Upper lobe of left lung (tissue), 6 donors: ENCODE measurements around the gene SPOCK2. TPM values are rescaled to one million over a fixed set of nuclear protein-coding genes. Genes with fewer than 3 reads are reported as not detected.
"Not testable (repeated sequence)": the region's sequence is repeated elsewhere in the genome, so short reads cannot be mapped to it uniquely, and the experiment has no call there.

Source experiments
- ATAC-seq, 2 donors: fragments of 200-7000 bp; cut with Tn5 transposase; one replicate each; pipeline ENCODE4 v1.9.1; 2022; ENCODE audit warnings: mild to moderate bottlenecking in 2 of 2, moderate library complexity in 2 of 2; ENCODE audit not compliant: low FRiP score in 2 of 2
- DNase-seq, 2 donors: peaks; one replicate each; pipeline ENCODE4 v3.0.0-alpha.2; 2019 to 2020
- H3K27ac ChIP-seq, 4 donors: fragments of 200-600 bp; sonication (generic); one replicate each; pipeline ENCODE4 v1.5.1; 2016 to 2019
- H3K27me3 ChIP-seq, 4 donors: fragments of 200-600 bp; sonication (generic); one replicate each; pipeline ENCODE4 v1.5.1; 2017 to 2019
- H3K36me3 ChIP-seq, 4 donors: fragments of 200-600 bp; sonication (generic); one replicate each; pipeline ENCODE4 v1.5.1; 2016 to 2019
- H3K4me1 ChIP-seq, 4 donors: fragments of 200-600 bp; sonication (generic); one replicate each; pipeline ENCODE4 v1.5.1; 2018 to 2019
- H3K4me3 ChIP-seq, 4 donors: fragments of 200-600 bp; sonication (generic); one replicate each; pipeline ENCODE4 v1.5.1; 2017 to 2019; ENCODE audit warnings: mild to moderate bottlenecking in 2 of 4, moderate library complexity in 1 of 4
- H3K9me3 ChIP-seq, 4 donors: fragments of 200-600 bp; sonication (generic); one replicate each; pipeline ENCODE4 v1.5.1; 2018 to 2019
- EP300 ChIP-seq, 4 donors: sonication (generic); formaldehyde crosslinking; IDR thresholded peaks; one replicate each; pipeline ENCODE4 v1.5.1; 2017; ENCODE audit warnings: antibody characterized with exemption in 4 of 4, control low read depth in 2 of 4
- POLR2A ChIP-seq, 4 donors: fragments of 450-650 bp; IDR thresholded peaks; one replicate each; pipeline ENCODE4 v1.5.1; 2016 to 2017; ENCODE audit warnings: antibody characterized with exemption in 4 of 4, mild to moderate bottlenecking in 2 of 4
- POLR2AphosphoS5 ChIP-seq, 2 donors: sonication (generic); formaldehyde crosslinking; IDR thresholded peaks; one replicate each; pipeline ENCODE4 v1.5.1; 2017; ENCODE audit warnings: antibody characterized with exemption in 2 of 2
- WGBS, 2 donors: methylation state at CpG; one replicate each; pipeline ENCODE4 v1.1.5; 2017 to 2018; 5-methylcytosine and 5-hydroxymethylcytosine counted together
- total RNA-seq, 6 donors: library from RNA; depleted of rRNA in 4 of 6; stranded (reverse); fragments of >200 nt in 4 of 6; gene quantifications; one replicate each; pipeline versions ENCODE4 v1.1.0 to v1.2.1, GENCODE V29; 2016 to 2021
- TF ChIP-seq, protein P1 (sequence below), 6 experiments: fragments of 450-650 bp in 4 of 6; fragments of 200-600 bp in 2 of 6; sonication (generic) in 2 of 6; IDR thresholded peaks; one replicate each; pipeline ENCODE4 v1.5.1; 2016 to 2019; ENCODE audit warnings: antibody characterized with exemption in 6 of 6
- donor health status: DM: no; HTN: no; CAD: no; lungs with moderate emphysema.
- donor health status: DM: no; HTN: yes; CAD: no; lungs with severe emphysema.

The SPOCK2 gene
- total RNA-seq, 6 donors from 2014 or later = 62.9 to 532 (median 159) TPM

DNA sequence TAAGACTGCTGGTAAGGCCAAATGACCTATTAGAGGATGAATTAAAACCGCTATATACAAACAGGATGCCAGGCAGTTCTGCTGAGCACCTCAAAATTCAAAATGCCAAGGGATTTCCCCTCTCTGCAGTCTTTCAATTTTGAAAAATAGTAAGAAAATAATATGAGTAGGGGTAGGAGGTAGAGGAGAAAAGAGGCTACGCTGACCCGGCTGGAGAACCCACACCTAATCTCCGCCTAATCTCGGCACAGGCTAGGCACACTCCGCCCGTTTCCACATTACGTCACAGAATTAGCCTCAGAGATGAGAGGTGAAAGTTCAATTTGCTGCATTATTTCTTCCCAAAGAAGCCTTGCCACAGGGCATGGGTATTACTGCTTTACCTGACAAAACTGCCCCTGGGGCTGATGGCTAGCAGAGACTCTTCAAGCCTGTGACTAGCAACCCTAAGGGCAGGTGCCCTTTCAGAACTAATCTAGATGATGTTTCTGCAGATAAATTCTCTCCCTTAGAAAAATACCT, 21.3 kb upstream of the SPOCK2 start:
- Histone ChIP-seq H3K9me3 (no peaks in the 10 kb centered on the region), H3K4me1 (peaks cover 0 to 9% (median 3%) of the 10 kb centered on the region in 4 donors), H3K36me3 (peaks cover 0 to 4% (median 0%) of the 10 kb centered on the region in 4 donors), H3K4me3 (no peak overlapping the region), H3K27ac (peak overlapping the region in 2 of 4 donors; percentile 18 to 30), H3K27me3 (no peaks in the 10 kb centered on the region)
- TF ChIP-seq POLR2AphosphoS5 (IDR thresholded peaks at IDR 0.05) = no peak
- TF ChIP-seq POLR2A (IDR thresholded peaks at IDR 0.05) = no peak
- TF ChIP-seq, protein P1, sequence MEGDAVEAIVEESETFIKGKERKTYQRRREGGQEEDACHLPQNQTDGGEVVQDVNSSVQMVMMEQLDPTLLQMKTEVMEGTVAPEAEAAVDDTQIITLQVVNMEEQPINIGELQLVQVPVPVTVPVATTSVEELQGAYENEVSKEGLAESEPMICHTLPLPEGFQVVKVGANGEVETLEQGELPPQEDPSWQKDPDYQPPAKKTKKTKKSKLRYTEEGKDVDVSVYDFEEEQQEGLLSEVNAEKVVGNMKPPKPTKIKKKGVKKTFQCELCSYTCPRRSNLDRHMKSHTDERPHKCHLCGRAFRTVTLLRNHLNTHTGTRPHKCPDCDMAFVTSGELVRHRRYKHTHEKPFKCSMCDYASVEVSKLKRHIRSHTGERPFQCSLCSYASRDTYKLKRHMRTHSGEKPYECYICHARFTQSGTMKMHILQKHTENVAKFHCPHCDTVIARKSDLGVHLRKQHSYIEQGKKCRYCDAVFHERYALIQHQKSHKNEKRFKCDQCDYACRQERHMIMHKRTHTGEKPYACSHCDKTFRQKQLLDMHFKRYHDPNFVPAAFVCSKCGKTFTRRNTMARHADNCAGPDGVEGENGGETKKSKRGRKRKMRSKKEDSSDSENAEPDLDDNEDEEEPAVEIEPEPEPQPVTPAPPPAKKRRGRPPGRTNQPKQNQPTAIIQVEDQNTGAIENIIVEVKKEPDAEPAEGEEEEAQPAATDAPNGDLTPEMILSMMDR (IDR thresholded peaks at IDR 0.05) = no peak
- no peak for TF ChIP-seq EP300 (IDR thresholded peaks at IDR 0.05)
- no peak for DNase-seq
- no peak for ATAC-seq
- 77 to 81% methylated on average over 8 of the region's 8 CpGs for WGBS, 2 donors

DNA sequence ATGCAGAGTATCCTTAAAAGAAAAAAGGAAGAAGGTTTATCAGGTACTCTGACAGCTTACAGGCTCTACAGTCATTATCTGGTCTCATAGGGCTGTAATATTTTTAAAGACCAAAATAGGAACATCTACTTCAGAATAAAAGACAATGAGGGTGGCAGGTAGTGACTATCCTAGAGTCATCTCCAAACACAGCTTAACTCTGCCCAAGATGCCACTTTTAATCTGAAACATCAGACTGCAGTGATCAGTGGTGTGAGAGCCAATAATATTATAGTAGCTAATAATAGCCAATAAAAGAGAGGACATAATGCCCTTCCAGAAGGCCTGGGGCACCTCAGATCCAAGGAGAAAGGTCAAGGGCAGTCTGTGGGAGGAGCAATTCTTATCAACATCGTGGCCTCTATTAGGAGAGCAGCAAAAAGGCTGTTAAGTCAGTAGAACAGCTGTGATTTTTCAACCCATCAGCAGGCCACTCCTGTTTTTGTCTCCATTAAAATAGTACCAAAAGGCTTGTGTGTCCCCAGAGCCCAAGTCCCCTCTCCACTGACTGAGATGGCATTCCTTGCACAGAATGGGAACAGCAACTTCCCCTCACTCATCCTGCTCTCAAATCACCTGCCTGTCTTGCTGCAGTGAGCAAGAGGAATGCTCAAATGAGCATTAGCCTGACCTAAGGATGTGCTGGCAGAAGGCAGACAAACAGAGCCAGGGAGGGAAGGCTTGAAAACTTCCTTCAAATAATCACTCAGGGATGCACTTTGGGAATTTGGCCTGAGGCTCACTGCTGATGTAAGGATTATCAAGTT, 20.7 kb upstream of the SPOCK2 start:
- TF ChIP-seq POLR2A (IDR thresholded peaks at IDR 0.05) (no peak), POLR2AphosphoS5 (IDR thresholded peaks at IDR 0.05) (no peak), EP300 (IDR thresholded peaks at IDR 0.05) (no peak)
- TF ChIP-seq, protein P1 (IDR thresholded peaks at IDR 0.05) = no peak
- peaks cover 0 to 9% (median 3%) of the 10 kb centered on the region in 4 donors for H3K4me1 ChIP-seq
- H3K9me3 ChIP-seq = no peaks in the 10 kb centered on the region
- H3K36me3 ChIP-seq = peaks cover 0 to 4% (median 0%) of the 10 kb centered on the region in 4 donors
- DNase-seq (no peak), ATAC-seq (no peak)
- H3K27me3 ChIP-seq = no peaks in the 10 kb centered on the region
- WGBS, 2 donors = 36 to 38% methylated on average over 1 of the region's 1 CpG
- H3K27ac ChIP-seq = peak overlapping the region in 3 of 4 donors; percentile 18 to 33 (median 30)
- no peak overlapping the region for H3K4me3 ChIP-seq

DNA sequence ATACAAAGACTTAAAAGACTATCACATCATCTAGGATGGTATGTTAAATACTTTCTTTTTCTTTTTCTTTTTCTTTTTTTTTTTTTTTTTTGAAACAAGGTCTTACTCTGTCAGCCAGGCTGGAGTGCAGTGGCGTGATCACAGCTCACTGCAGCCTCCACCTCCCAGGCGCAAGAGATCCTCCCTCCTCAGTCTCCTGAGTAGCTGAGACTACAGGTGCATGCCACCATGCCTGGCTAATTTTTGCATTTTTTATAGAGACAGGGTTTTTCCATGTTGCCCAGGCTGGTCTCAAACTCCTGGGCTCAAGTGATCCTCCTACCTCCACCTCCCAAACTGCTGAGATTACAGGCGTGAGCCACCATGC, 19.6 kb upstream of the SPOCK2 start:
- H3K4me1 ChIP-seq, ATAC-seq, H3K4me3 ChIP-seq, DNase-seq, H3K36me3 ChIP-seq, H3K27me3 ChIP-seq, H3K9me3 ChIP-seq: not testable (repeated sequence)
- WGBS, 2 donors = 90 to 96% methylated on average over 3 of the region's 3 CpGs
- peak overlapping the region in 1 of 4 donors; percentile 10 for H3K27ac ChIP-seq

DNA sequence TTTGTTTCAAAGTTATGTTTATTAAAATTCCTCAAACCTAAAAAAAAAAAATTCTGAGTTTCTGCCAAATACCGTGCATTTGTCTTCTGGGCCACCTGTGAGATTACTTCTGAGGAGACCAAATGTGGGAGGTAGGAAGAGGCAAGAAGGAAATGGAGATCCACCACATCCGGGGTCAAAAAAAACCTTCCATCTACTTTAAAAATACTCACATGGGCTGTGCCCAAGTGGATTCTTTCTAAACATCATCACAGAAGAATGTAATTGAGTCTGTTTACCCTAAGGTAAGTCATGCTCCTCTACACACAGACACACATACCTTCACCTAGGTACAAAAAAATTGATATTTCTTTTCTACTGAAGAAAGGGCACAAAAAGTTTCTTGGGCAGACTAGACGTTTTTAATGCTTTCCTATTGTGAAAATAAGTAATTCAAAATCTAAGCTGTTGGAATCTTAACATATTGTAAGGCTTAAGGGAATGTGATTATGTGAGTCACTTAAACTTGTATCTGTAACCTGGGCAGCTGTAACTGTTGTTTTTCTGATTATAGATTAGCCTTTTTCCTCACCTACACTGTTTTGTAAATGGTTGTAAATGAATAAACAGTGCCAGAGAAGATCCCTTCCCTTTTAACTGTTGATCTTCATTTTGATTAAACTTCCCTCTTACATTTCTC, 19.1 kb upstream of the SPOCK2 start:
- TF ChIP-seq, protein P1 (IDR thresholded peaks at IDR 0.05) = no peak
- TF ChIP-seq POLR2A (IDR thresholded peaks at IDR 0.05) (no peak), POLR2AphosphoS5 (IDR thresholded peaks at IDR 0.05) (no peak), EP300 (IDR thresholded peaks at IDR 0.05) (no peak)
- no peaks in the 10 kb centered on the region for H3K27me3 ChIP-seq
- ATAC-seq = no peak
- H3K9me3 ChIP-seq = no peaks in the 10 kb centered on the region
- DNase-seq = no peak
- H3K27ac ChIP-seq = peak overlapping the region in 2 of 4 donors; percentile 10 to 27
- peaks cover 0 to 8% (median 0%) of the 10 kb centered on the region in 4 donors for H3K36me3 ChIP-seq
- 58 to 65% methylated on average over 3 of the region's 3 CpGs for WGBS, 2 donors
- no peak overlapping the region for H3K4me3 ChIP-seq
- peaks cover 0 to 9% (median 0%) of the 10 kb centered on the region in 4 donors for H3K4me1 ChIP-seq

DNA sequence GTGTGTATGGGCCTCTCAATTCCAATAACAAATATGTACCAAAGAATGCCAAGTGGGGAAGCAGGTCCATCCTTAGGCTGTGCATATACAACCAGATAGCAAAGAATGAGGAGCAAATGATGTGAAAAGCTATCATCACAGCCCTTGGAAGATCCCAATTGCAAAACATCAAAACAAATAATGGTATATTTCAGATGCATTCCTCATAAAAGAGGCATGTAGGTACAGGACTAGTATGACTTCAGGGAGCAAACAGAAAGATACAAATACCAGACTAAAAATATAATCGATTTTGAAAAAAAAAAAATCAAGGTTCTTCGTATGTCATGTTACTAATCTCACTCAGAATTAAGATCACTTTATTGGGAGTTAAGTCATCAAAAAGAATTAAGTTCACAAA, 18.5 kb upstream of the SPOCK2 start:
- DNase-seq (no peak), ATAC-seq (no peak)
- TF ChIP-seq, protein P1 (IDR thresholded peaks at IDR 0.05) = no peak
- TF ChIP-seq EP300 (IDR thresholded peaks at IDR 0.05) = no peak
- TF ChIP-seq POLR2A (IDR thresholded peaks at IDR 0.05) = no peak
- TF ChIP-seq POLR2AphosphoS5 (IDR thresholded peaks at IDR 0.05) = no peak
- H3K27me3 ChIP-seq = no peaks in the 10 kb centered on the region
- peaks cover 0 to 14% (median 2%) of the 10 kb centered on the region in 4 donors for H3K36me3 ChIP-seq
- H3K4me3 ChIP-seq = no peak overlapping the region
- H3K27ac ChIP-seq = no peak overlapping the region
- H3K4me1 ChIP-seq = peaks cover 0 to 6% (median 0%) of the 10 kb centered on the region in 4 donors
- no peaks in the 10 kb centered on the region for H3K9me3 ChIP-seq
- WGBS, 2 donors = 85 to 88% methylated on average over 2 of the region's 2 CpGs
